H1 (cell line): ENCODE data around the gene OMP. TPM values are rescaled to one million over a fixed set of nuclear protein-coding genes. Genes with fewer than 3 reads are reported as not detected.

Experiments used
- CTCF ChIA-PET: fragments of 300-600 bp; sonication (Branson Sonifier 250); formaldehyde crosslinking; loops from one replicate; lab custom pipeline; 2021; ENCODE audit not compliant: partially characterized antibody; lab: Charles Lee
- POLR2A ChIA-PET: fragments of 300-600 bp; sonication (Branson Sonifier 250); formaldehyde crosslinking; loops from one replicate; lab custom pipeline; 2021; ENCODE audit warnings: inconsistent platforms; ENCODE audit not compliant: partially characterized antibody; lab: Charles Lee
- DNase-seq, 2 experiments: peaks; one replicate each; pipeline versions ENCODE4 v3.0.0 to v3.0.0-alpha.2; 2010 to 2022; ENCODE audit warnings: low spot score in 2 of 2, low read depth in 1 of 2, mixed read lengths in 1 of 2
- FAIRE-seq: peaks from 2 replicates; lab custom pipeline; 2011; peaks lifted over from hg19 to GRCh38; lab: Jason Lieb, UNC
- H2AFZ ChIP-seq: 2 replicates; pipeline ENCODE4 v1.8.1; 2012; ENCODE audit warnings: low read length, inconsistent platforms
- H2AK5ac ChIP-seq: 2 replicates; pipeline ENCODE4 v1.6.1; 2013; ENCODE audit warnings: low read depth, low read length
- H2BK120ac ChIP-seq: replicated peaks from 2 replicates; pipeline ENCODE3; 2013; ENCODE audit warnings: low read depth, low read length, inconsistent platforms
- H2BK12ac ChIP-seq: 2 replicates; pipeline ENCODE4 v1.6.1; 2013; ENCODE audit warnings: low read depth, low read length
- H2BK15ac ChIP-seq: 2 replicates; pipeline ENCODE4 v1.6.1; 2013; ENCODE audit warnings: low read length
- H2BK20ac ChIP-seq: 2 replicates; pipeline ENCODE4 v1.6.1; 2013; ENCODE audit warnings: low read length
- H2BK5ac ChIP-seq: 2 replicates; pipeline ENCODE4 v1.6.1; 2013; ENCODE audit warnings: low read depth, low read length
- H3K14ac ChIP-seq: 2 replicates; pipeline ENCODE4 v1.6.1; 2013; ENCODE audit warnings: inconsistent platforms; ENCODE audit not compliant: insufficient read length
- H3K18ac ChIP-seq: 2 replicates; pipeline ENCODE4 v1.6.1; 2013; ENCODE audit warnings: low read length; ENCODE audit errors: extremely low read depth
- H3K23ac ChIP-seq: 2 replicates; pipeline ENCODE4 v1.6.1; 2013; ENCODE audit warnings: inconsistent platforms; ENCODE audit not compliant: insufficient read length
- H3K23me2 ChIP-seq: 2 replicates; pipeline ENCODE4 v1.6.1; 2013; ENCODE audit warnings: low read depth, low read length
- H3K27ac ChIP-seq: 2 replicates; pipeline ENCODE4 v1.6.1; 2011; ENCODE audit warnings: low read depth, low read length, inconsistent platforms
- H3K27me3 ChIP-seq, 4 experiments: replicated peaks in 1 of 4; 1 replicate in 1 of 4; 2 replicates in 3 of 4; pipeline versions ENCODE4 v1.6.1 to v1.8.1; 2011 to 2013; ENCODE audit warnings: low read length in 3 of 4, mild to moderate bottlenecking in 3 of 4, inconsistent platforms in 2 of 4, mixed read lengths in 2 of 4, moderate library complexity in 1 of 4; ENCODE audit not compliant: control insufficient read depth in 3 of 4, insufficient read depth in 3 of 4; ENCODE audit errors: extremely low read depth in 1 of 4
- H3K36me3 ChIP-seq, 4 experiments: 2 replicates each; pipeline versions ENCODE4 v1.6.1 to v1.8.1; 2011 to 2013; ENCODE audit warnings: mild to moderate bottlenecking in 4 of 4, low read length in 3 of 4, moderate library complexity in 2 of 4, control low read depth in 1 of 4, inconsistent platforms in 1 of 4; ENCODE audit not compliant: insufficient read depth in 4 of 4, control insufficient read depth in 2 of 4
- H3K4ac ChIP-seq: replicated peaks from 2 replicates; pipeline ENCODE3; 2013; ENCODE audit warnings: low read length, low read depth, mixed read lengths, inconsistent platforms; ENCODE audit not compliant: insufficient read length
- H3K4me1 ChIP-seq, 4 experiments: replicated peaks in 1 of 4; 1 replicate in 1 of 4; 2 replicates in 3 of 4; pipeline versions ENCODE4 v1.6.1 to v1.8.1; 2011 to 2013; ENCODE audit warnings: low read length in 3 of 4, inconsistent platforms in 2 of 4, mixed read lengths in 1 of 4; ENCODE audit not compliant: insufficient read depth in 4 of 4, control insufficient read depth in 3 of 4
- H3K4me2 ChIP-seq, 2 experiments: 2 replicates each; pipeline versions ENCODE4 v1.6.1 to v1.8.1; 2011 to 2013; ENCODE audit warnings: low read depth in 2 of 2, low read length in 2 of 2, control low read depth in 1 of 2, inconsistent platforms in 1 of 2, mild to moderate bottlenecking in 1 of 2; ENCODE audit not compliant: insufficient read depth in 1 of 2
- H3K4me3 ChIP-seq, 4 experiments: fragments of 200-600, 300-600 bp in 1 of 4; sonication (generic), shearing (Covaris generic), sonication (Bioruptor Twin) in 1 of 4; 2 replicates each; pipeline versions ENCODE4 v1.5.1 to v1.8.1; 2011 to 2016; ENCODE audit warnings: low read length in 4 of 4, low read depth in 3 of 4, control low read depth in 2 of 4, inconsistent platforms in 2 of 4, mild to moderate bottlenecking in 2 of 4, mixed read lengths in 1 of 4, moderate library complexity in 1 of 4; ENCODE audit not compliant: insufficient read depth in 2 of 4; ENCODE audit errors: extremely low read depth in 1 of 4
- H3K56ac ChIP-seq: replicated peaks from 2 replicates; pipeline ENCODE3; 2013; ENCODE audit warnings: low read depth, mild to moderate bottlenecking, mixed read lengths, low read length, inconsistent platforms; ENCODE audit not compliant: insufficient read length
- H3K79me1 ChIP-seq: 2 replicates; pipeline ENCODE4 v1.6.1; 2013; ENCODE audit warnings: low read depth, low read length, control low read depth
- H3K79me2 ChIP-seq, 2 experiments: 2 replicates each; pipeline versions ENCODE4 v1.6.1 to v1.8.1; 2012 to 2013; ENCODE audit warnings: low read length in 2 of 2, mild to moderate bottlenecking in 2 of 2, inconsistent platforms in 1 of 2; ENCODE audit not compliant: insufficient read depth in 2 of 2, control insufficient read depth in 1 of 2
- H3K9ac ChIP-seq, 4 experiments: replicated peaks in 1 of 4; 1 replicate in 1 of 4; 2 replicates in 3 of 4; pipeline versions ENCODE4 v1.6.1 to v1.8.1; 2011 to 2013; ENCODE audit warnings: low read depth in 3 of 4, low read length in 3 of 4, control low read depth in 2 of 4, mild to moderate bottlenecking in 2 of 4, moderate library complexity in 2 of 4, inconsistent platforms in 1 of 4; ENCODE audit errors: extremely low read depth in 1 of 4
- H3K9me3 ChIP-seq, 2 experiments: 2 replicates each; pipeline versions ENCODE4 v1.6.1 to v1.8.1; 2012 to 2013; ENCODE audit warnings: mild to moderate bottlenecking in 2 of 2, moderate library complexity in 2 of 2, control low read depth in 1 of 2, inconsistent platforms in 1 of 2, low read depth in 1 of 2, low read length in 1 of 2, mixed read lengths in 1 of 2; ENCODE audit not compliant: insufficient read depth in 2 of 2
- H4K20me1 ChIP-seq, 2 experiments: replicated peaks in 1 of 2; 2 replicates each; pipeline versions ENCODE3 to v1.8.1; 2011 to 2013; ENCODE audit warnings: inconsistent platforms in 2 of 2, low read length in 2 of 2, mild to moderate bottlenecking in 1 of 2; ENCODE audit not compliant: insufficient read depth in 2 of 2, control insufficient read depth in 1 of 2
- H4K5ac ChIP-seq: 2 replicates; pipeline ENCODE4 v1.6.1; 2013; ENCODE audit warnings: low read length, low read depth, mixed read lengths, inconsistent platforms; ENCODE audit not compliant: insufficient read length
- H4K8ac ChIP-seq: 2 replicates; pipeline ENCODE4 v1.8.0; 2013; ENCODE audit warnings: mild to moderate bottlenecking, moderate library complexity, low read length, inconsistent platforms; ENCODE audit not compliant: insufficient read depth; ENCODE audit errors: extremely low read depth
- H4K91ac ChIP-seq: replicated peaks from 2 replicates; pipeline ENCODE3; 2013; ENCODE audit warnings: low read length, mixed read lengths, inconsistent platforms; ENCODE audit not compliant: insufficient read length
- CEBPB ChIP-seq: IDR thresholded peaks from 2 replicates; pipeline ENCODE4 v1.6.1; 2012; ENCODE audit warnings: low read depth, low read length
- CTCF ChIP-seq, 3 experiments: IDR thresholded peaks; 1 replicate in 2 of 3; 2 replicates in 1 of 3; pipeline versions ENCODE4 v1.5.1 to v1.6.1; 2011; ENCODE audit warnings: low read length in 3 of 3, mild to moderate bottlenecking in 3 of 3, inconsistent platforms in 2 of 3, low read depth in 1 of 3, moderate library complexity in 1 of 3; ENCODE audit not compliant: insufficient read depth in 1 of 3; ENCODE audit errors: control extremely low read depth in 1 of 3
- TEAD4 ChIP-seq: IDR thresholded peaks from 2 replicates; pipeline ENCODE4 v1.6.1; 2012; ENCODE audit warnings: low read depth, low read length, inconsistent platforms, mixed read lengths
- WGBS, 2 experiments: shearing (Covaris generic) in 1 of 2; methylation state at CpG; one replicate each; pipeline versions ENCODE4 v1.1.6 to v1.1.7; 2013 to 2015; ENCODE audit warnings: low lambda C conversion rate in 2 of 2, mixed read lengths in 2 of 2, inconsistent platforms in 1 of 2, low coverage in 1 of 2, missing lambda C conversion rate in 1 of 2; ENCODE audit not compliant: insufficient replicate concordance in 2 of 2, insufficient coverage in 1 of 2, insufficient read length in 1 of 2; ENCODE audit errors: extremely low coverage in 1 of 2, missing lambda C conversion rate in 1 of 2; 5-methylcytosine and 5-hydroxymethylcytosine counted together
- polyA plus RNA-seq, 7 experiments: library from polyadenylated mRNA; depleted of rRNA in 3 of 7; stranded (reverse) in 5 of 7; unstranded in 2 of 7; fragments of >200 nt in 5 of 7; fragments of 200-250 nt in 2 of 7; gene quantifications; 1 replicate in 5 of 7; 2 replicates in 1 of 7; 4 replicates in 1 of 7; pipeline versions ENCODE4 v1.2.1 to v1.2.3, GENCODE V29; 2011 to 2013; ENCODE audit warnings: missing spikeins in 2 of 7, mixed read lengths in 2 of 7
- total RNA-seq: library from RNA; stranded (reverse); fragmentation: NEBNext Ultra II Directional; extraction: Animal tissue kit (Norgen Biotek cat#: 25700); gene quantifications from 2 replicates; pipeline ENCODE4 v1.2.1, GENCODE V29; 2021

The OMP gene
- total and polyA plus RNA-seq, 2 of the 8 experiments (the other 6 are each of a cell fraction or from before 2014, with no cell fraction given) = not detected

- no peak overlapping the region for H4K8ac ChIP-seq
- WGBS, 2 experiments = 87% methylated on average over 6 of the region's 6 CpGs; no CpG with 5 or more reads in 1 of the 2 experiments
- H3K23ac ChIP-seq = no peak overlapping the region
- no peak overlapping the region for H4K91ac ChIP-seq
- H3K36me3 ChIP-seq = no peaks in the 10 kb centered on the region
- no peak overlapping the region for H3K56ac ChIP-seq
- no peak overlapping the region for H4K5ac ChIP-seq
- H2BK5ac ChIP-seq = no peak overlapping the region
- CTCF ChIA-PET = interaction anchor here (0.6 to 19.1 kb wide), 10 partner anchors 8 to 580 kb away, joined by 3 to 297 read pairs (median 14); partner anchors contain the start of genes MYO7A and OMP
- no peak for FAIRE-seq
- no peak overlapping the region for H3K18ac ChIP-seq
- no peaks in the 10 kb centered on the region for H4K20me1 ChIP-seq
- peaks cover 0 to 3% (median 1%) of the 10 kb centered on the region in 4 experiments; a peak in 3 of 7 replicates for H3K4me1 ChIP-seq
- no peak overlapping the region for H3K27ac ChIP-seq
- TF ChIP-seq CEBPB (no peak), TEAD4 (no peak), CTCF (IDR thresholded peaks at IDR 0.05; ENCODE audit: control extremely low read depth in 1 of 3, insufficient read depth in 1 of 3, low read depth in 1 of 3, low read length in 3 of 3) (no peak)
- TF ChIP-seq, all 59 proteins: peak for 0
- no peaks in the 10 kb centered on the region for H3K27me3 ChIP-seq
- no peak overlapping the region for H3K4ac ChIP-seq
- H3K23me2 ChIP-seq = no peaks in the 10 kb centered on the region
- POLR2A ChIA-PET = no interaction called here
- H2BK12ac ChIP-seq = no peak overlapping the region
- H3K4me3 ChIP-seq = no peak overlapping the region
- no peak overlapping the region for H3K9ac ChIP-seq
- H2BK15ac ChIP-seq = no peak overlapping the region
- no peaks in the 10 kb centered on the region for H3K79me1 ChIP-seq
- H2AFZ ChIP-seq = no peak overlapping the region
- H3K14ac ChIP-seq = no peak overlapping the region
- H2BK120ac ChIP-seq = no peak overlapping the region
- H2AK5ac ChIP-seq = no peak overlapping the region
- H2BK20ac ChIP-seq = no peak overlapping the region
- no peaks in the 10 kb centered on the region for H3K9me3 ChIP-seq
- no peaks in the 10 kb centered on the region for H3K79me2 ChIP-seq
- no peak for DNase-seq
- H3K4me2 ChIP-seq = no peak overlapping the region
These were observed 9.3 kb downstream of the OMP start for GRCh38 chr11:77111946-77112345.
